Neural progenitor cell (in vitro differentiated cells): Measurements from ENCODE around the gene DENND2D. TPM values are rescaled to one million over a fixed set of nuclear protein-coding genes. Genes with fewer than 3 reads are reported as not detected.

Experiments used
- DNase-seq: peaks from one replicate; pipeline ENCODE4 v3.0.0-alpha.2; 2016; ENCODE audit warnings: low spot score
- H2AFZ ChIP-seq: fragments of 200-600 bp; sonication (generic); replicated peaks from 2 replicates; pipeline ENCODE4 v1.6.1; 2016; ENCODE audit warnings: antibody characterized with exemption
- H3F3A ChIP-seq: fragments of 200-600 bp; sonication (generic); 2 replicates; pipeline ENCODE4 v1.6.1; 2016; ENCODE audit warnings: antibody characterized with exemption, low read depth
- H3K27ac ChIP-seq: fragments of 200-600 bp; sonication (generic); 2 replicates; pipeline ENCODE4 v1.5.1; 2016; ENCODE audit warnings: mild to moderate bottlenecking
- H3K27me3 ChIP-seq: fragments of 200-600 bp; sonication (generic); 2 replicates; pipeline ENCODE4 v1.6.1; 2016; ENCODE audit warnings: mild to moderate bottlenecking, moderate library complexity
- H3K36me3 ChIP-seq: fragments of 200-600 bp; sonication (generic); 2 replicates; pipeline ENCODE4 v1.5.1; 2016
- H3K4me1 ChIP-seq: fragments of 200-600 bp; sonication (generic); 2 replicates; pipeline ENCODE4 v1.6.1; 2016; ENCODE audit warnings: mixed run types
- H3K4me2 ChIP-seq: fragments of 200-600 bp; sonication (generic); 2 replicates; pipeline ENCODE4 v1.6.1; 2016
- H3K4me3 ChIP-seq: fragments of 200-600 bp; sonication (generic); 2 replicates; pipeline ENCODE4 v1.5.1; 2016
- H3K79me2 ChIP-seq: fragments of 200-600 bp; sonication (generic); 2 replicates; pipeline ENCODE4 v1.6.1; 2016; ENCODE audit warnings: low read depth
- H3K9ac ChIP-seq: fragments of 200-600 bp; sonication (generic); 2 replicates; pipeline ENCODE4 v1.6.1; 2016
- H3K9me3 ChIP-seq: fragments of 200-600 bp; sonication (generic); 2 replicates; pipeline ENCODE4 v1.5.1; 2016; ENCODE audit warnings: low read depth
- H4K20me1 ChIP-seq: fragments of 200-600 bp; sonication (generic); 2 replicates; pipeline ENCODE4 v1.6.1; 2016; ENCODE audit warnings: low read depth
- H3K27ac Mint-ChIP-seq: 3 replicates; pipeline ENCODE4 v1.8.0; 2021; ENCODE audit warnings: mixed read lengths
- H3K27me3 Mint-ChIP-seq: 2 replicates; pipeline ENCODE4 v1.8.0; 2022; ENCODE audit warnings: low read depth, mild to moderate bottlenecking, inconsistent platforms, moderate library complexity, mixed read lengths; ENCODE audit not compliant: insufficient read depth
- H3K36me3 Mint-ChIP-seq: 3 replicates; pipeline ENCODE4 v1.8.0; 2021; ENCODE audit warnings: mixed read lengths
- H3K4me1 Mint-ChIP-seq: 3 replicates; pipeline ENCODE4 v1.8.0; 2021; ENCODE audit warnings: mixed read lengths
- H3K4me3 Mint-ChIP-seq: 3 replicates; pipeline ENCODE4 v1.8.0; 2021; ENCODE audit warnings: mild to moderate bottlenecking, moderate library complexity, mixed read lengths
- H3K9me3 Mint-ChIP-seq: 3 replicates; pipeline ENCODE4 v1.8.0; 2020; ENCODE audit warnings: mixed read lengths
- EZH2 ChIP-seq: fragments of 200-600 bp; sonication (generic); IDR thresholded peaks from 2 replicates; pipeline ENCODE4 v1.6.1; 2017; ENCODE audit warnings: antibody characterized with exemption, mild to moderate bottlenecking, moderate library complexity
- EZH2phosphoT487 ChIP-seq: fragments of 200-600 bp; sonication (generic); IDR thresholded peaks from 2 replicates; pipeline ENCODE4 v1.6.1; 2017; ENCODE audit warnings: antibody characterized with exemption
- total RNA-seq: library from RNA; depleted of rRNA; stranded (reverse); fragments of >200 nt; gene quantifications from 2 replicates; pipeline ENCODE4 v1.2.3, GENCODE V29; 2015; ENCODE audit warnings: low replicate concordance
- TF ChIP-seq, protein P1 (sequence below): fragments of 200-600 bp; sonication (generic); IDR thresholded peaks from 2 replicates; pipeline ENCODE4 v1.5.1; 2017; ENCODE audit warnings: antibody characterized with exemption, mild to moderate bottlenecking

Gene DENND2D
- total RNA-seq, 1 donor from 2014 or later = not detected

DNA sequence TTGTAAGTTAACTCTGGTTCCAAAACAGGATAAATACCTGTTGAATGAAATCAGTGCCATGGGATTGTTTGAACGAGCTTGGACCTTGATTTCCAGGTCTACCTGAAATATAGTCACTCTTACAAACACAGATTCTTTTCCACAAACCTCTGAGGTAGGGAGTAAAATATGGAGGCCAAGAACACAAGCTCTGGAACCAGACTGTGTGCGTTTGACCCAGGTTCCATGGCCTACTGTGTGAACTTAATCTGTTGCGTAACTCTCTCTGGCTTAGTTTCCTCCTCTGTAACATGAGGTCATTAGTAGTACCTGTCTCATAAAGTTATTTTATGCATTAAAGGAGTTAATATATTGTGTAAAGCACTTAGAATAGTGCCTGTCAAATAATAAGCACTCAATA lies 25.1 kb downstream of the DENND2D start:
- Histone ChIP-seq H3K9me3 (no peaks in the 10 kb centered on the region), H2AFZ (no peak overlapping the region), H3K79me2 (no peaks in the 10 kb centered on the region), H3K36me3 (no peaks in the 10 kb centered on the region), H3F3A (no peaks in the 10 kb centered on the region), H3K27ac (no peak overlapping the region), H3K9ac (no peak overlapping the region), H3K4me1 (no peaks in the 10 kb centered on the region), H4K20me1 (no peaks in the 10 kb centered on the region), H3K27me3 (no peaks in the 10 kb centered on the region), H3K4me2 (no peak overlapping the region), H3K4me3 (no peak overlapping the region)
- TF ChIP-seq, protein P1, sequence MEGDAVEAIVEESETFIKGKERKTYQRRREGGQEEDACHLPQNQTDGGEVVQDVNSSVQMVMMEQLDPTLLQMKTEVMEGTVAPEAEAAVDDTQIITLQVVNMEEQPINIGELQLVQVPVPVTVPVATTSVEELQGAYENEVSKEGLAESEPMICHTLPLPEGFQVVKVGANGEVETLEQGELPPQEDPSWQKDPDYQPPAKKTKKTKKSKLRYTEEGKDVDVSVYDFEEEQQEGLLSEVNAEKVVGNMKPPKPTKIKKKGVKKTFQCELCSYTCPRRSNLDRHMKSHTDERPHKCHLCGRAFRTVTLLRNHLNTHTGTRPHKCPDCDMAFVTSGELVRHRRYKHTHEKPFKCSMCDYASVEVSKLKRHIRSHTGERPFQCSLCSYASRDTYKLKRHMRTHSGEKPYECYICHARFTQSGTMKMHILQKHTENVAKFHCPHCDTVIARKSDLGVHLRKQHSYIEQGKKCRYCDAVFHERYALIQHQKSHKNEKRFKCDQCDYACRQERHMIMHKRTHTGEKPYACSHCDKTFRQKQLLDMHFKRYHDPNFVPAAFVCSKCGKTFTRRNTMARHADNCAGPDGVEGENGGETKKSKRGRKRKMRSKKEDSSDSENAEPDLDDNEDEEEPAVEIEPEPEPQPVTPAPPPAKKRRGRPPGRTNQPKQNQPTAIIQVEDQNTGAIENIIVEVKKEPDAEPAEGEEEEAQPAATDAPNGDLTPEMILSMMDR = no peak
- TF ChIP-seq EZH2 (no peak), EZH2phosphoT487 (no peak)
- H3K9me3 Mint-ChIP-seq = no peaks in the 10 kb centered on the region
- H3K4me3 Mint-ChIP-seq = no peak overlapping the region
- DNase-seq = no peak
- peaks cover 7% of the 10 kb centered on the region for H3K36me3 Mint-ChIP-seq
- no peaks in the 10 kb centered on the region for H3K27me3 Mint-ChIP-seq
- no peaks in the 10 kb centered on the region for H3K4me1 Mint-ChIP-seq
- no peak overlapping the region for H3K27ac Mint-ChIP-seq

DNA sequence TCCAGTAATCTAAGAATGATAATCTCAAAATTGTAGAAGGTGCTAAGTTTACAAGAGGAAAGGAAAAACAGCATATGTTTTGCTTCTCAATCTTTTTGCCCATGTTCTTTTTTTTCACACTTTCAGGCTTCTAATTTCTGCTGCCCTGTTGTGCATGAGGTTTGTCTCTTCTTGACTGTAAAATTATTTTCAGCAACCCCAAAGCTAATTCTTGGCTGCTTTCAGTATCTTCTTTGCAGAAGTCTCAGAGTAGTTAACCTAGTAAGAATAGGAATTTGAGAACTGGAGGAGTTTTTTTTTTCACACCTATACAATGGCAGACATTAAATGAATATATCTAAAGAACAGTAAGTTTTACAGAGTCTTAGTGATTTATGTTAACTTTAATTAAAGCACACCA lies 26.4 kb downstream of the DENND2D start:
- no peak overlapping the region for H2AFZ ChIP-seq
- no peak overlapping the region for H3K27ac ChIP-seq
- no peaks in the 10 kb centered on the region for H3K9me3 Mint-ChIP-seq
- H3K36me3 Mint-ChIP-seq = peaks cover 7% of the 10 kb centered on the region
- no peak overlapping the region for H3K4me2 ChIP-seq
- no peaks in the 10 kb centered on the region for H3K4me1 Mint-ChIP-seq
- H3F3A ChIP-seq = no peaks in the 10 kb centered on the region
- H3K9ac ChIP-seq = no peak overlapping the region
- H3K4me3 ChIP-seq = no peak overlapping the region
- TF ChIP-seq EZH2phosphoT487 (no peak), EZH2 (no peak)
- TF ChIP-seq, protein P1 = no peak
- H3K4me1 ChIP-seq = no peaks in the 10 kb centered on the region
- H3K27ac Mint-ChIP-seq = no peak overlapping the region
- H4K20me1 ChIP-seq = no peaks in the 10 kb centered on the region
- H3K4me3 Mint-ChIP-seq = no peak overlapping the region
- DNase-seq = no peak
- no peaks in the 10 kb centered on the region for H3K9me3 ChIP-seq
- H3K27me3 ChIP-seq = no peaks in the 10 kb centered on the region
- no peaks in the 10 kb centered on the region for H3K27me3 Mint-ChIP-seq
- H3K79me2 ChIP-seq = no peaks in the 10 kb centered on the region
- no peaks in the 10 kb centered on the region for H3K36me3 ChIP-seq

DNA sequence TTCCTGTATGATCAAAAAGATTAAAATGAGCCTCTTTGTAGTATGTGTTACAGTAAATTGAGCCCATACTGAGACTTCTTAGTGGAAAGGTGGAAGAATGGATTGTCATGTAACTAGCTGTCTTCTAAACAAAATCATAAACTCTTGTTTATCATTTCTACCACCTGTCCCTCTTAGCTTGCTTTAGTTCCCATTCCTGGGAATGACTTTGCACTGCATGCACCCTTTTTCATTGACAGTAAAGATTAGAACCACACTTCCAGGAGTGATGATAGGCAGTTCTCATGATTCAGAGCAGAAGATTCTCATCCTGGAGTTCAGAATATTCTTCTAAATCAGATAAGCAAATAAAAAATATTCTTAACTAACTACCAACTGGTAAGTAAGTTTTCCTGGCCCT lies 28.0 kb downstream of the DENND2D start:
- Histone ChIP-seq H3K4me1 (no peaks in the 10 kb centered on the region), H3K27me3 (no peaks in the 10 kb centered on the region), H3F3A (no peaks in the 10 kb centered on the region), H3K9me3 (no peaks in the 10 kb centered on the region), H4K20me1 (no peaks in the 10 kb centered on the region), H3K4me3 (no peak overlapping the region), H3K4me2 (no peak overlapping the region), H3K79me2 (no peaks in the 10 kb centered on the region), H3K27ac (no peak overlapping the region), H2AFZ (no peak overlapping the region), H3K9ac (no peak overlapping the region), H3K36me3 (no peaks in the 10 kb centered on the region)
- H3K4me3 Mint-ChIP-seq = no peak overlapping the region
- H3K27me3 Mint-ChIP-seq = no peaks in the 10 kb centered on the region
- H3K36me3 Mint-ChIP-seq = peaks cover 7% of the 10 kb centered on the region
- no peak for DNase-seq
- no peak overlapping the region for H3K27ac Mint-ChIP-seq
- no peaks in the 10 kb centered on the region for H3K4me1 Mint-ChIP-seq
- H3K9me3 Mint-ChIP-seq = no peaks in the 10 kb centered on the region
- TF ChIP-seq EZH2phosphoT487 = no peak

DNA sequence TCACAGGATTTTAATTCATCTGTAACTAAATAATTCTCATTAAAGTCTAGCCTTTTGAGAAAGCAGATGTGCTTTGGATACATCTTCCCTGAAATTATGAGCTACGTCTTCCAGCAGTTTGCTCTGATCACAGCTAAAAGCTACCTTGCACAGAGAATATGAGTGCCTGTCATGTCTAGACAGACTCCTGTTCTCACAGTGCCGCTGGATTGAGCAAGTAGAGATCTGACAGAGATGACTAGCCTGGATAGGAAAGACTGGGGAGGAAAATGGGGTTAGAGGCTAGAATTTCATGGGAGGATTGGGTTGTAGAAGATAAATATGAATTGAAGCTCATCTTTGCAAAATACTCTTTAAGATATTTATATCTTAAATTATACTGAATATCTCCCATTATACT lies 36.3 kb downstream of the DENND2D start:
- H3K9me3 Mint-ChIP-seq = no peaks in the 10 kb centered on the region
- Histone ChIP-seq H3K27me3 (no peaks in the 10 kb centered on the region), H3K9me3 (no peaks in the 10 kb centered on the region), H3K36me3 (peaks cover 4% of the 10 kb centered on the region), H2AFZ (no peak overlapping the region), H3K4me3 (no peak overlapping the region), H3K4me2 (no peak overlapping the region), H3K4me1 (no peaks in the 10 kb centered on the region), H3K9ac (no peak overlapping the region), H3K27ac (no peak overlapping the region), H3K79me2 (peaks cover 3% of the 10 kb centered on the region), H3F3A (no peaks in the 10 kb centered on the region), H4K20me1 (peaks cover 4% of the 10 kb centered on the region)
- H3K4me3 Mint-ChIP-seq = no peak overlapping the region
- no peak for DNase-seq
- H3K27ac Mint-ChIP-seq = no peak overlapping the region
- H3K4me1 Mint-ChIP-seq = no peaks in the 10 kb centered on the region
- TF ChIP-seq EZH2 (no peak), EZH2phosphoT487 (no peak)
- TF ChIP-seq, protein P1 = no peak
- no peaks in the 10 kb centered on the region for H3K27me3 Mint-ChIP-seq
- peaks cover 5% of the 10 kb centered on the region for H3K36me3 Mint-ChIP-seq
